SK-N-SH (cell line): ENCODE measurements around the gene MAN2A1.

ENCODE experiments used
- ELF1 ChIP-seq: IDR thresholded peaks from 2 replicates; pipeline ENCODE4 v1.4.0; 2012
- EP300 ChIP-seq, 2 experiments: IDR thresholded peaks; 2 replicates each; pipeline versions ENCODE4 v1.4.0 to v1.6.1; 2012; ENCODE audit warnings: borderline replicate concordance in 1 of 2, low read depth in 1 of 2, low read length in 1 of 2
- EZH2phosphoT487 ChIP-seq: fragments of 200-600 bp; sonication (generic); IDR thresholded peaks from 2 replicates; pipeline ENCODE4 v1.6.1; 2017; ENCODE audit warnings: low read depth, mixed run types, mild to moderate bottlenecking, antibody characterized with exemption, moderate library complexity, borderline replicate concordance
- FOXJ3 ChIP-seq: sonication (generic); formaldehyde crosslinking; IDR thresholded peaks from 2 replicates; pipeline ENCODE4 v1.5.1; 2020; ENCODE audit warnings: mild to moderate bottlenecking, missing genetic modification reagents
- MAX ChIP-seq: IDR thresholded peaks from 2 replicates; pipeline ENCODE4 v1.4.0; 2012; ENCODE audit warnings: low read depth
- POLR2AphosphoS5 ChIP-seq: IDR thresholded peaks from 2 replicates; pipeline ENCODE4 v1.6.1; 2012; ENCODE audit warnings: low read depth, low read length
- REST ChIP-seq: IDR thresholded peaks from 2 replicates; pipeline ENCODE4 v1.6.1; 2012; ENCODE audit warnings: mild to moderate bottlenecking, low read depth, low read length, moderate library complexity
- SIN3A ChIP-seq: IDR thresholded peaks from 2 replicates; pipeline ENCODE4 v1.6.1; 2012; ENCODE audit warnings: low read depth, mild to moderate bottlenecking, low read length, moderate library complexity, borderline replicate concordance
- SMC3 ChIP-seq: IDR thresholded peaks from 2 replicates; pipeline ENCODE4 v1.6.1; 2012; ENCODE audit warnings: low read depth, low read length, improper control_type of control experiment
- TAF1 ChIP-seq: IDR thresholded peaks from 2 replicates; pipeline ENCODE4 v1.6.1; 2012; ENCODE audit warnings: low read depth, mild to moderate bottlenecking, low read length, moderate library complexity, borderline replicate concordance
- YY1 ChIP-seq: IDR thresholded peaks from 2 replicates; pipeline ENCODE4 v1.4.0; 2012; ENCODE audit warnings: low read depth, mild to moderate bottlenecking
- TF ChIP-seq, protein P1 (sequence below): fragments of 200-600 bp; sonication (generic); IDR thresholded peaks from 2 replicates; pipeline ENCODE4 v1.6.1; 2017; ENCODE audit warnings: antibody characterized with exemption, mild to moderate bottlenecking, moderate library complexity
- TF ChIP-seq, protein P2 (sequence below): IDR thresholded peaks from 2 replicates; pipeline ENCODE4 v1.4.0; 2012; ENCODE audit warnings: low read depth, borderline replicate concordance

DNA sequence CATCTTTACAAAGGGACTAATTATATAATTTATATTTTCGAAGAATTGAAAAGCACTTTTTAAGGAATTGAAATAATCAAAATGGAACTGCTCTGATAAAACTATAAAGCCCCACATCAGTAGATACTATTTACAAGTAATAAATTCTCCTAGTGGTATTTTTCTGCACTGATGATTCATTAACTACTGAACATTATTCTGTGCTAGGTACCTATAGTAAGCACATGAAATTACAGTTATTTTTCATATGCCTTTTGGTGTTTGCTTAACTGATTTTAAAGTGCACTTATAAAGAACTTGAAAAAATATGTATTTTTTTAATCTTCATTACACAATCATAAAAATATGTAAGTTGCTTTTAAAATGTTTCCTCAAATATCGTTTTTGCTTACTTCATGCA lies 123.0 kb downstream of the MAN2A1 start:
- TF ChIP-seq, protein P1, sequence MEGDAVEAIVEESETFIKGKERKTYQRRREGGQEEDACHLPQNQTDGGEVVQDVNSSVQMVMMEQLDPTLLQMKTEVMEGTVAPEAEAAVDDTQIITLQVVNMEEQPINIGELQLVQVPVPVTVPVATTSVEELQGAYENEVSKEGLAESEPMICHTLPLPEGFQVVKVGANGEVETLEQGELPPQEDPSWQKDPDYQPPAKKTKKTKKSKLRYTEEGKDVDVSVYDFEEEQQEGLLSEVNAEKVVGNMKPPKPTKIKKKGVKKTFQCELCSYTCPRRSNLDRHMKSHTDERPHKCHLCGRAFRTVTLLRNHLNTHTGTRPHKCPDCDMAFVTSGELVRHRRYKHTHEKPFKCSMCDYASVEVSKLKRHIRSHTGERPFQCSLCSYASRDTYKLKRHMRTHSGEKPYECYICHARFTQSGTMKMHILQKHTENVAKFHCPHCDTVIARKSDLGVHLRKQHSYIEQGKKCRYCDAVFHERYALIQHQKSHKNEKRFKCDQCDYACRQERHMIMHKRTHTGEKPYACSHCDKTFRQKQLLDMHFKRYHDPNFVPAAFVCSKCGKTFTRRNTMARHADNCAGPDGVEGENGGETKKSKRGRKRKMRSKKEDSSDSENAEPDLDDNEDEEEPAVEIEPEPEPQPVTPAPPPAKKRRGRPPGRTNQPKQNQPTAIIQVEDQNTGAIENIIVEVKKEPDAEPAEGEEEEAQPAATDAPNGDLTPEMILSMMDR = no peak
- TF ChIP-seq, protein P2, sequence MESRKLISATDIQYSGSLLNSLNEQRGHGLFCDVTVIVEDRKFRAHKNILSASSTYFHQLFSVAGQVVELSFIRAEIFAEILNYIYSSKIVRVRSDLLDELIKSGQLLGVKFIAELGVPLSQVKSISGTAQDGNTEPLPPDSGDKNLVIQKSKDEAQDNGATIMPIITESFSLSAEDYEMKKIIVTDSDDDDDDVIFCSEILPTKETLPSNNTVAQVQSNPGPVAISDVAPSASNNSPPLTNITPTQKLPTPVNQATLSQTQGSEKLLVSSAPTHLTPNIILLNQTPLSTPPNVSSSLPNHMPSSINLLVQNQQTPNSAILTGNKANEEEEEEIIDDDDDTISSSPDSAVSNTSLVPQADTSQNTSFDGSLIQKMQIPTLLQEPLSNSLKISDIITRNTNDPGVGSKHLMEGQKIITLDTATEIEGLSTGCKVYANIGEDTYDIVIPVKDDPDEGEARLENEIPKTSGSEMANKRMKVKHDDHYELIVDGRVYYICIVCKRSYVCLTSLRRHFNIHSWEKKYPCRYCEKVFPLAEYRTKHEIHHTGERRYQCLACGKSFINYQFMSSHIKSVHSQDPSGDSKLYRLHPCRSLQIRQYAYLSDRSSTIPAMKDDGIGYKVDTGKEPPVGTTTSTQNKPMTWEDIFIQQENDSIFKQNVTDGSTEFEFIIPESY = no peak
- TF ChIP-seq REST = no peak
- TF ChIP-seq TAF1 = no peak
- no peak for TF ChIP-seq YY1
- TF ChIP-seq POLR2AphosphoS5 = no peak
- no peak for TF ChIP-seq ELF1
- no peak for TF ChIP-seq MAX
- TF ChIP-seq EP300 (IDR thresholded peaks at IDR 0.05; ENCODE audit: borderline replicate concordance in 1 of 2, low read depth in 1 of 2, low read length in 1 of 2) = no peak
- no peak for TF ChIP-seq FOXJ3 (CRISPR knock-in tag)
- TF ChIP-seq EZH2phosphoT487 = no peak
- no peak for TF ChIP-seq SMC3
- TF ChIP-seq SIN3A = no peak
